HG02970 (cell line): Measurements from ENCODE around the gene SPEF1.

ENCODE experiments used
- ATAC-seq: cut with Tn5 transposase; IDR thresholded peaks from one replicate; pipeline ENCODE4 v1.9.1; 2021; ENCODE audit warnings: mild to moderate bottlenecking, moderate library complexity, moderate number of reproducible peaks; ENCODE audit not compliant: unreplicated experiment, low FRiP score

The SPEF1 gene

DNA sequence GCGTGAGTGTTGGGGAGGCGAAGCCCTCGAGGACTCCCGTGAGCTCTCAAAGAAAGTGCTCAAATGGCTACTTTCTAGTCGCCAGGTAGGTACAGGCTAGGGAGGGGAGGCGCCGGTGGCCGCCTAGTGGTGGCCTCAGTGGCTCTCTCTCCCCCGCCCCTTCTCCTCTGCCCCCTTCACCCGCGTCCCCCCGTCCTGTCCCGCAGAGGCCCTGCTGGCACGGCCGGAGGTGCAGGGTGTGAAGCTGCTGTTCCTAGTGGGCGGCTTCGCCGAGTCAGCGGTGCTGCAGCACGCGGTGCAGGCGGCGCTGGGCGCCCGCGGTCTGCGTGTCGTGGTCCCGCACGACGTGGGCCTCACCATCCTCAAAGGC is 30.0 kb downstream of the SPEF1 start:
- ATAC-seq: no peak

DNA sequence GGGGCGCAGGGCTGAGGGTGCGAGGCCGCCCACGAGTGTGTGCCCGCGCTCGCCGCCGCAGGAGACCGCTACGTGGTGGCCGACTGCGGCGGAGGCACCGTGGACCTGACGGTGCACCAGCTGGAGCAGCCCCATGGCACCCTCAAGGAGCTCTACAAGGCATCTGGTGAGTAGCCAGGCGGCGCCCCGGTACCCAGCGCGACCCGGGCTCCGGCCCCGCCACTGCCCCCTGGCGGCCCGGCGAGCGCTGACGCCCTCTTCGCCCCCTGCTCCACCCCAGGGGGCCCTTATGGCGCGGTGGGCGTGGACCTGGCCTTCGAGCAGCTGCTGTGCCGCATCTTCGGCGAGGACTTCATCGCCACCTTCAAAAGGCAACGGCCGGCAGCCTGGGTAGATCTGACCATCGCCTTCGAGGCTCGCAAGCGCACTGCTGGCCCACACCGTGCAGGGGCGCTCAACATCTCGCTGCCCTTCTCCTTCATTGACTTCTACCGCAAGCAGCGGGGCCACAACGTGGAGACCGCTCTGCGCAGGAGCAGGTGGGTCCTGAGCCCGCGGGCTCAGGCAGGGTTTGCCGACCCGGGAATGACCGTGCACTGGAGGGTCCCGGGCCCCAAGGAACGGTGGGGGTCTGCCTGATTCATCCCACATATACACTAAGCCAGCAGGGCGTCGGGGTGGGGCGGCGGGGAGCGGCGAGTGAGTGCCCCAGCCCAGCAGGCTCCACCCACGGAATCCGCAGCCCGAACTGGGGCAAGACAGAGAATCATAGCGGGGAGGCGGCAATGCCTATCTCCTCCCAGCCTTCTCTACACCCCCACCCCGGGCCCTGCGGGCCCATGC is 31.3 kb downstream of the SPEF1 start:
- no peak for ATAC-seq

DNA sequence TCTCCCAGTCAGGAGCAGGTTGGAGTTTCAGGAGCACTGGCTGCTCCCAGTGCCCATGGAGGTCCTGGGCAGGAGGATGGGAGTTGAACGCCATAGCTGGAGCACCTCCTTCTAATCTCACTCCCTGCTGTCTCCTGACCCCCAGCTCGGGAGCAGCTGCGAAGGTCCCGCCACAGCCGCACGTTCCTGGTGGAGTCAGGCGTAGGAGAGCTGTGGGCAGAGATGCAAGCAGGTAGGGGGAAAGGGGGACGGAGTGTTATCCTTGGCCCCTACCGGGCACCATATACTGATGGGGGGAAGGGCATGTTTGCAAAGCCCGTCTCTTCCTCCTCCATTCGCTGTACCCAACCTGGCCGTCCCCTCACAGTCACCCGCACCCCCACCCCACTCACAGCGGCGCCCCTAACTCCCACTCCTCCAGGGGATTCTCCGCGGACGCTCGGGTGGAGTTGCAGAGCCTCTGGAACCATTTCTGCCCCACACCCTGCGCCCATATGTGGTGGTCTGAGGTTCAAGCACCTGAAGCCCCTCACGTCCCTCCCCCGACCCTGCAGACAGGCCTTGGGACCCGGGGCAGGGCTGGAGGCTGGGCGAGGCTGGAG is 32.1 kb downstream of the SPEF1 start:
- ATAC-seq: no peak

DNA sequence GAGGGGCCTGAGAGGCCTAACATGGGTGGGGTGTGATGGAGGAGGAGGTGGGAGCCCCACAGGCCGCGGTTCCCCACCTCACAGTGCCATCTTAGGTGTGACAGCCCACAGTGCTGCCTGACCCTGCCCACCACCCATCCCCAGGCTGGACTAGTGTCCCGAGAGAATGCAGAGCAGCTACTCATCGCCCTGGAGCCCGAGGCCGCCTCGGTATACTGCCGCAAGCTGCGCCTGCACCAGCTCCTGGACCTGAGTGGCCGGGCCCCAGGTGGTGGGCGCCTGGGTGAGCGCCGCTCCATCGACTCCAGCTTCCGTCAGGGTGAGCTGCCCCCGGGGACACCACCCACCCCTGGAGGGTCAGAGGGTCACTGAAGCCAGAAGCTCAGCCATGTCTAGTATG is 33.2 kb downstream of the SPEF1 start:
- no peak for ATAC-seq

DNA sequence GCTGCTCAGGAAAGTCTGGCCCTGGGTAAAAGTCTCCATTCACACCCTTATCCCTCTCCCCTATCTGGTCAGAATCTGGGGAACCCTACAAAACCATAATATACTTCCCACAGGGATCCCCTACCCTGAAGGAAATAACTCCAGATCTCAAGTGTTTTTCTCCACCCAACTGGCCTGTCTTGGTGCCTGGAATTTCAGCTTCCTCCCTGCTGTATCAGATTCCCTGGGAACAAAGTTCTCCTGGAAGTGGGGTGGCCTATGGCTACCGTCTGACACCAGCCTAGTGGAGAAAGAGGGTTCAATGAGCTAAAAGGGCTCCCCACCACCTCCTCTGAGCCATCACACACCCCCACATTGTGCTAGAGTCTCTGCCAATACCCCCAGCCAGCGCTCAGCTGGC is 33.8 kb downstream of the SPEF1 start:
- no peak for ATAC-seq

DNA sequence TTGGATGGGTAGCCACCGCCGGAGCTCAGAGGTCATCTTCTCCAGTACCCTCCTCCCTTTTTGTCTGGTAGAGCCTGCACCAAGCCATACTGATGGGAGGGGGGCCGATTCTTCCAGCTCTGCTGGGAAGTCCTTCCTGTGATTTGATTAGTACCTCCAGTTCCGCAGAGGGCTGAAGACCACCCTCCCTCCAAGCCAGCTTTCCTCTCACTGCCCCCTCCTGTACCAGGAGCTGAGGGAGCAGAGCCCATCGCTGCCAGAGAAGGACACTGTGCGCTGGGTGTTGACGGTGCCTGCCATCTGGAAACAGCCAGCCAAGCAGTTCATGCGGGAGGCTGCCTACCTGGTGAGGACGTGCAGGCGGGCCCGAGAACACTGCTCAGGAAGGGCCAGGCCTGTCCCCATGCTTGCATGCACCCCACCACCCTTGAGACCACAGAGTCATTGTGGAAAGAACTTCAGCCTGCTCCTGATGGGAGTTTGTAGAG is 35.5 kb downstream of the SPEF1 start:
- no peak for ATAC-seq

DNA sequence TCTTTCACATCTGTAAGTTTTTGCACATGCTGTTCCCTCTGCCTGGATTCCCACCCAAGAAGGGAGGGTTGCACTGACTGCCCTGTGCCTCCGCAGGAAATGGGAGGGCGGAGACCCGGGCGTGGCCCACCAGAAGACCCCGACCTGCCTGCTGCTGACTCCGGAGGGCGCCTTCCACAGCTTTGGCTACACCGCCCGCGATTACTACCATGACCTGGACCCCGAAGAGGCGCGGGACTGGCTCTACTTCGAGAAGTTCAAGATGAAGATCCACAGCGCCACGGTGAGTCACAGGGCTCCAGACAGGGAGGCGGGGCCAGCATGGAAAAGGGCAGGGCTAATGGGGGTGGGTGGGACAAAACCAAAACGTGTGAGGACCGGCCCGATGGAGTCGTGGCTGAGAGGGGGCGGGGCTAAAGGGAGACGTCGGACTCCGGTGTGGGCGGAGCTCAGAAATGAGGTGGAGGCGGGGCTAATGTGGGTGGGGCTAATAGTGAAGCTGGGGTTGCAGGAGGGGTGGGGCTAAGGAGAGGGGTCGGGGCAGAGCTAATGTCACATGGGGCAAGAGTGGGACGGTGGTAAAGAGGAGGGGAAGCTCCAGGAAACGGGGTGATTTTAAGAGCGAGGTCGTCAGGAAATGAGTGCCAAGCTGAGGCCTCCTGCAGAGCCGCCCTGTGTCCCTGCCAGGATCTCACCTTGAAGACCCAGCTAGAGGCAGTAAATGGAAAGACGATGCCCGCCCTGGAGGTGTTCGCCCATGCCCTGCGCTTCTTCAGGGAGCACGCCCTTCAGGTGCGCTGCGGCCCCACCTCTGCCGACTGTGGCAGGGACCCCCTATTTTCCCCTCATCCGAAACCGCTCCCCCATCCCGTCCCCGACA is 36.2 kb downstream of the SPEF1 start:
- ATAC-seq: no peak

DNA sequence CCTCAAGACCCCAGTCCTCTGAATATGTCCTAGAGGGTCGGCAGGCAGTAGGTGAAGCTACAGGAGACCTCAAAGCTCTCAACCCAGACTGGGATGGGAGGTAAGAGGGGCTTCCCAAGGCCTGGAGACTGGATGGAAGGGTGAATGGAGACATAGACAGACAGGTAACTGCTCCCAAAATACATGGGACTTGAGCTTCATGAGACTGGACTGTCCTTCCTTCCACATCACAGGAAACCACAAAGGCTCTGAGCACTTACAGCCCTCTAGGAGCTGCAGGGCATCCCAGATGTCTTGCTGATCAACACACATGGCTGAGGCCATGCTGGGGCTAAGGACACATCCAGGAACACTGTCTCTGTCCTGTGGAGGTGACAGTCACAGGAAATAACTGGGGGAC is 37.2 kb downstream of the SPEF1 start:
- no peak for ATAC-seq

DNA sequence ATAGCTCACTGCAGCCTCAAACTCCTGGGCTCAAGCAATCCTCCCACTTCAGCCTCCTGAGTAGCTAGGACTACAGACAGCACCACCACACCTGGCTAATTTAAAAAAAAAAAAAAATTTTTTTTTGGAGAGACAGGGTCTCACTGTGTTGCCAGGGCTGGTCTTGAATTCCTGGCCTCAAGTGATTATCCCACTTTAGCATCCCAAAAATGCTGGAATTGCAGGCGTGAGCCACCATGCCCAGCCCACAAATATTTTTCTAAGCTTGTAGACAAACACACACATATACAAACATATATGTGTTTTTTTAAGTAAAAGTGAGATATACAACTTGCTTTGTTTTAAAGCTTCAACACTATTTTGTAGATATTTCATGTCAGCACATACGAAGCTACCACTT is 38.0 kb downstream of the SPEF1 start:
- no peak for ATAC-seq

DNA sequence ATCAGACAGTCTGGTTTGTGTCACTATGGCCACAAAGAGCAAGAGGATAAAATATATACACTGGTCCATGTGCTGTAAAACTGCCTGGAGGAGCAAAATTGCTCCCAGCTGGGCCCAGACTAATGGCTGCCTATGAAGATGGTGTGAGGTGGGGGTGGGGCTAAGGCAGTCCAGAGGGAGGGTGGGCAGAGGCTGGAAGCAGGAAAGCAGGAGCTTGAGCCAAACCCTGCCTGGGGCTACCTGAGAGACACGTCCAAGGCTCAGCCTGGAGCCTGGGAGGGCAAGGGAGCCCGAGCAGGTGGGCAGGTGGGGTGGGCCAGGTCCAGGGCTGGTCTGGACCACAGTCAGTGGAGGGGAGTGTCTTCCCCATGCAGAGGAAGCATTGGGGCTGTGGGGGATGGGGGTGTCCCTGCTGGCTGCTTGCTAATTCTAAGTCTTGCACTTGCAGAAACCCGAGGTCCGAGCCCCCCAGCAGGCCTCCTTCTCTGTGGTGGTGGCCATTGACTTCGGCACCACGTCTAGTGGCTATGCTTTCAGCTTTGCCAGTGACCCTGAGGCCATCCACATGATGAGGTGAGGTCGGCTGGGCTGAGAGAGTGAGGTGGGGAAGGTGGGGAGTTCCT is 39.3 kb downstream of the SPEF1 start:
- no peak for ATAC-seq

DNA sequence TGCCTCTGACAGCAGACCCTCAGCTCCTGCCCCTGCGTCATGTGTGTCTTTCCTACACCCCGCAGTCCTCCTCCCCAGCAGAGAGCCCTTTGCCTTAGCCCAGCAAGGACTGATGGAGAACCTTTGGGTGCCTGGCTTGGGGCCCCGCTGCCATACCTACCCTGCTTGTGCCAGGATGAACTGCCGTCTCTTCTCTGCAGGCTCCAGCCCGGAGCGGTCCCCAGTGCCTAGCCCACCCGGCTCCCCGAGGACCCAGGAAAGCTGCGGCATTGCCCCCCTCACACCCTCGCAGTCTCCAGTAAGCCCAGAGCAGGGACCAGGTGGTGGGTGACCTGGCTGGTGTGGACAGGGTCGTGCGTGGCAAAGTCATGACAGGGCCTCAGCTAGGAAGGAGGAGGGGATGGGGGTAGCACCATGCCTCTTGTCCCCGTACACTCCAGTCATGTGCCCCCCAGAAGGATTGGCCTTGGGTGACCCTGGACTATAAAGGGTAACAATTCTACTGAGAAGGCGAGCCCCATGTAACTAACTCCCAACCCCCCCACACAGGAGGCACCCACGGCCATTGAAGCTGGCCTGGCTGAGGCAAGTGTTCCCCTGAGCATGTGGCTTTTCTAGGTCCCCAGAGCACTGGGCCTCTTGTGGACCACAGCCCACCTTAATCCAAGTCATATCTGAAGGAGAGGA is 40.5 kb downstream of the SPEF1 start:
- no peak for ATAC-seq

DNA sequence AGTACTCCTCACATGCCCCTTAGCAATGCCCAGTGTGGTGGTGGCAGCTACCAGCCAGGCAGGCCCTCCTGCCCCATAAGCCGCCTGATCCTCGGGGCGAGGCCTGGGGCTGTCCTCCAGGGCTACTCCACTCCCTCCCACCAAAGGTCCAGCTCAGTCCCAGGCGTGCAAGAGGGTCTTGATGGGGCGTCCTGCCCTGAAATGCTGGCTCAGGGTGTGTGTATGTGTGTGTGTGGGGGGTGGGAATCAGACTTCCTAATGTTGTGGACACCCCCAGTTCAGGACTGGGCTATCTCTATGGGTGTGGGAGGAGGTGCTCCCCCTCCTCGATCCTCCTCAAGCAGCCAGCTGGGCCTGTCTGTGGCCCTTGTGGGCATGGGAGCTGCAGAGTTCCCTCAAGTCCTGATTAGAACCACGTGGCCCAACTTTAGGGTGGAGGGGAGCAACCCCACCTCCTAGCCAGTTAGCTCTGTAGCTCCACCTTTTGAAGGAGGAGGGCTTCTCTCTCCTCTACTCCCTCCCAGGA is 41.3 kb downstream of the SPEF1 start:
- no peak for ATAC-seq

DNA sequence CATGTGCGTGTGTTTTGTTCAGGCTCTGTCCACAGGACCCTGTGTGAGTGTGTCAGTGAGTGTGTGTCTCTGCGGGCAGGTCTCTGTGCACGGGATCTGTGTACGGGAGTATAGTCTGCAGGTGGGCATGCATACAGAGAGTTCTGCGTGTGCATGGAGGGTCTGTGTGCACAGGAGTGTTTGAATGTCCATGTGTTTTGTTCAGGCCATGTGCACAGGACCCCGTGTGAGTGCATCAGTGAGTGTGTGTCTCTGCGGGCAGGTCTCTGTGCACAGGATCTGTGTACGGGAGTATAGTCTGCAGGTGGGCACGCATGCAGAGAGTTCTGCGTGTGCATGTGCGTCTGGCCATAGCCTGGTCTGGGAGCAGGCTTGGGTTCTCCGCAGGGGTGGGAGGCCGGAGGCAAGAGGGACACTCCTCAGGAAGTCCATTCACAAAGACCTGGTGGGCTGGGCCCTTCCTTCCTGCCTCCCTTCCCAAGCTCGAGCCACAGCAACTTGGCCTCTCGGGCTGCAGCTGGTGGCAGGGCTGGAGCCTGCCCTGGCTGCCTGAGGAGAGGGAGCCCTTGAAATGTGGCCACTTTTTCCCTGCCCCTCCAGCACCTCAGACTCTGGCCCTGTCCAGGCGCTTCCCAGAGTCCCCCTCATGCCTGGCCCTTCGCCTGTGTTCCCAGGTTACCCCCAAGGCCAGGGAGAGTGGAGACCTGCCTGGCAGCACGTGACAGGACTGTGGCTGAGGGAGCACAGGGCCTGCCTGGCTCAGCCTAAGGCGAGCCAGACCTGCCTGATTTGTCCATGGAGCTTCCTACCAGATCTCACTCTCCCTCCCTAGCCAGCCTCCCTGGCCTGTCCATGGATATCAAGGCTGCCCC is 42.0 kb downstream of the SPEF1 start:
- no peak for ATAC-seq

DNA sequence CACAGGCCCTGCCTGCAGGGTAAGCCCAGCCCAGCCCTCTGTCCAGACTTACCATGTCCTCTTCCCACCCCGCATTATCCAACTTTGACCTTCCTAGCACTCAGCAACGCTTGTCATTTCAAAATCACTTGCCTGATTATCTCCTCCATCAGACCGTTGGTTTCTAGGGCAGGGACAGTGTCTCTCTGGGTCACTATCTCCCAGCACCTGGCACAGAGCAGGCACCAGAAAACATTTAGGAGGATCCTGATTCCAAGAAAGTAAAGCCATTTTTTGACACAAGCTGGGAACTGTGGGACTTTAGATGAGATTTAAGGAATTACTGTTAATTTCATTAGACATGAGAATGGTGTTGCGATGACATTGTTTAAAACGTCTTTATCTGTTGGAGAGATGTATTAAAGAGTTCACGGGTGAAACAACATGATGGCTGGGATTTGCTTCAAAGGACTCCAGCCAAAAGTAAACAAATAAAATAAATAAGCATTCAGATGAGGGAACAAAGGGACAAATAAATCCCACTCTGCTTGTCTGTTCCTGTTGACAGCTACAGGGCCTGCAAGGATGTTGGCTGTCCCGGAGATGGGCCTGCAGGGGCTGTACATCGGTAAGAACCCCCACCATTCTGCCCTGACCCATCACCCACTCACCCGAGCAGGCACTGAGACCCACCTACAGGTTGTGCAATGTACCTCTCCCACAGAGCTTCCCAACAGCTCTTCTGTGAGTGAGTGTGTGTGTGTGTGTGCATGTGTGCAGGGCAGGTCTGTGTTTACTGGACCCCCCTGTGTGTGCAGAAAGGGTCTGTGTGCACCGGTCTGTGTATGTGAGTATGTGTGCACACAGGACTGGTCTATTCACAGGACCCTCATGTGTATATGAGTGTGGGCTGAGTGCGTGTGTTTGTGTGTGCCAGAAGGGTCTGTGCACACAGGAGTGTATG is 42.9 kb downstream of the SPEF1 start:
- no peak for ATAC-seq

DNA sequence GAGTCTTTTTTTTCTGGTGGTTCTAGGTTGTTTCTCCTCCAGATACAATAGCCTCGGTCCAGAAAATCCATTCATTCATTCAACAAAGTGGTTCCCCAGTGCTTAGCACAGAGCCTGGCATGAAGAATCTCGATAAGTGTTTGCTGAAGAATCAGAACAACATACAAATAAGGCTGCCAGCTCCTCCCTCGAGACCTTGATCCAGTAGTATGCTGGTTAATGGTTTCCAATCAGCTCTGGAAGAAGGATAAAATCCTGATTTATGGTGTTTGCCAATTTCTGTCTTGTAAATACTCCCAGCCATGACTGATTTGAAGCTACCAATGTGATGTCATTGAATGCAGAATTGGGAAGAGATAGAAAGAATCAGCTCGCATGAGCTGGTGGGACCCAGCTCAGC is 45.5 kb downstream of the SPEF1 start:
- ATAC-seq: no peak

DNA sequence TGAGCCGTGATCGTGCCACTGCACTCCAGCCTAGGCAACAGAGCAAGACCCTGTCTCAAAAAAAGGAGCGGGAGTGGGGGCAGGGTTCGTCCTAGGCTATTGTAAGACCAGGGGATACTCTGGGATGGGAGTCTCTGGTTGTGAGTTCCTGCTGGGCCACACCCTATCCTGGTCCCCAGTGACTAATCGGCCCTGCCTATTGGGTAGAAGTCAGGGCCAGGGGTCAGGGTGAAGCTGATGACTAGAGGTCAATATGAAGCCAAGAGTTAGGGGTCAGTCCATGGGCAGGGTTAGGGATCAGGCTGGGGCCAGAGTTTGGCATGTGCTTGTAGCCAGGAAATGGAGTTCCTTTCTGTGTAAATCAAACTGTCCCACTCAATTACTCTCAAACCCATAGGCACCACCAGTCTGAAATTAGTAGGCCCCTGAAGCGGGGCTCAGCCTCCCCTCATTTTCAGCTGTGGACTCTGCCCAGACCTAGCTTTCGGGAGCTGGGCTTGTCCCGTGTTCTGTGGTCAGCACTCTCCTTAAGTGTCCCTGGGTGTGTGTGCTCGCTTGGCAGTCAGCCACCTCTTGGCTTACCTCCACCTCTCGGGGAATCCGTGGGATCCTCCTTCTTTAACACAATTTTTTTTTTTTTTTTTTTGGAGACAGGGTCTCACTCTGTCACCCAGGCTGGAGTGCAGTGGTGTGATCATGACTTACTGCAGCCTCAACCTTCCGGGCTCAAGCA is 47.0 kb downstream of the SPEF1 start:
- no peak for ATAC-seq
